Epithelial cell of alveolus of lung (primary cell): ENCODE results near the gene GMPR. TPM values are rescaled to one million over a fixed set of nuclear protein-coding genes. Genes with fewer than 3 reads are reported as not detected.

Experiments
- total RNA-seq: library from RNA; depleted of rRNA; stranded (reverse); fragments of >200 nt; gene quantifications from 2 replicates; pipeline ENCODE4 v1.2.1, GENCODE V29; 2015

The GMPR gene
- 3.4 and 8.2 TPM in 2 replicates for total RNA-seq

DNA sequence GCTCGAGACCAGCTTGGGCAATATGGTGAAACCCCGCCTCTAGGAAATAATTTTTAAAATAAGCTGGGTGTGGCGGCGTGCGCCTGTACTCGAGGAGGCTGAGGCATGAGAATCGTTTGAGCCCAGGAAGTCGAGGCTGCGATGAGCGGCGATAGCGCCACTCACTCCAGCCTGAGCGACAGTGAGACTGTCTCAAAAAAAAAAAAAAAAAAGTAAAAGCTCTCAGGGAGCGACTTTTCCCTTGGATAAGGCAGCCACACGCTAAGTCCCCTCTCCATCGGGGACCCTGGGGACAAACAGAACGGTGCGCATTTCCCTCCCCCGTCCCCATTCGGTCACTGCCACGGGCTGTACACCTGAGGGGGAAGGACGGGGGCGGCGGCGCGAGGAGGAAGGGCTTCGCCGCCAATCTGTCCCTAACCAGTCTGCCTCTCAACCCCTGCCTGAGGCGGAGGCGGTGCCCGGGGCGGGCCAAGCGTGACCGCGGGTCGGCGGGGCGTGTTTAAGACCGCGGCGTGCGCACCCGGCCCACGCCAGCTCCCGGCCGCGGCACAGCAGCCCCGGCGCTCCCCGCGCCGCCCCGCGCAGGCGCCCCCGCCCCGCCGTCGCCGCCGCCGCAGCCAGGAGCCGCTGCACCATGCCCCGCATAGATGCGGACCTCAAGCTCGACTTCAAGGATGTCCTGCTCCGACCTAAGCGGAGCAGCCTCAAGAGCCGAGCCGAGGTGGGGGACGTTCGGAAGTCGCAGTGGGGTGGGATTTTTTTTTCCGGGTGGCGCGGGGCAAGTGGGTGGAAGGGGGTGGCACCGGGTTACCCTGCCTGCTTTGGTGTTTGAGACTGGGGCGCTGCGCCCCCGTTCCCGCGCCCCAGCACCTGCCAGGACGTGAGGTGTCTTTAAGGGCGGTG, at the start of gene GMPR:
TSS of gene GMPR (plus strand) at position 531 of the 906 bp plus-strand sequence. CDS start at position 638, 107 bp downstream.

Other genes starting within 250 kb of the GMPR start
- 2.3 and 5.3 TPM in 2 replicates for gene MYLIP, start 109.5 kb upstream of the GMPR start, total RNA-seq